ENCODE measurements around the gene BICRA.

Gene BICRA

GRCh38 chr19:47615230-47615629 is 6.3 kb downstream of the BICRA start:
- no peaks in the 10 kb centered on the region for H3K9me3 Mint-ChIP-seq
- H3K4me1 Mint-ChIP-seq: peaks cover 55% of the 10 kb centered on the region
- H3K36me3 Mint-ChIP-seq (ENCODE audit: low read depth): peaks cover 10% of the 10 kb centered on the region
- no peak overlapping the region for H3K4me3 Mint-ChIP-seq
- TF ChIP-seq CTCF (IDR thresholded peaks at IDR 0.05): no peak
- no peak for DNase-seq
- H3K27ac Mint-ChIP-seq: peak overlapping the region; percentile 71
- H3K27me3 Mint-ChIP-seq (ENCODE audit: low read depth, poor library complexity): no peaks in the 10 kb centered on the region

- H3K9me3 Mint-ChIP-seq: no peaks in the 10 kb centered on the region
- peaks cover 55% of the 10 kb centered on the region for H3K4me1 Mint-ChIP-seq
- H3K27ac Mint-ChIP-seq: no peak overlapping the region
- TF ChIP-seq CTCF (IDR thresholded peaks at IDR 0.05): no peak
- H3K36me3 Mint-ChIP-seq (ENCODE audit: low read depth): peaks cover 10% of the 10 kb centered on the region
- H3K4me3 Mint-ChIP-seq: no peak overlapping the region
- H3K27me3 Mint-ChIP-seq (ENCODE audit: low read depth, poor library complexity): no peaks in the 10 kb centered on the region
- no peak for DNase-seq
Measured at GRCh38 chr19:47615714-47616113, 6.8 kb downstream of the BICRA start.

GRCh38 chr19:47618771-47619170 is 9.8 kb downstream of the BICRA start:
- H3K36me3 Mint-ChIP-seq (ENCODE audit: low read depth): peaks cover 12% of the 10 kb centered on the region
- no peaks in the 10 kb centered on the region for H3K9me3 Mint-ChIP-seq
- TF ChIP-seq CTCF (IDR thresholded peaks at IDR 0.05): no peak
- peaks cover 41% of the 10 kb centered on the region for H3K4me1 Mint-ChIP-seq
- no peak for DNase-seq
- H3K27ac Mint-ChIP-seq: peak overlapping the region; percentile 42
- H3K27me3 Mint-ChIP-seq (ENCODE audit: low read depth, poor library complexity): no peaks in the 10 kb centered on the region
- H3K4me3 Mint-ChIP-seq: no peak overlapping the region

- Mint-ChIP-seq H3K4me1 (peaks cover 48% of the 10 kb centered on the region), H3K27ac (peak overlapping the region; percentile 89), H3K4me3 (peak overlapping the region; percentile 12), H3K27me3 (ENCODE audit: low read depth, poor library complexity) (no peaks in the 10 kb centered on the region), H3K36me3 (ENCODE audit: low read depth) (peaks cover 12% of the 10 kb centered on the region), H3K9me3 (no peaks in the 10 kb centered on the region)
- TF ChIP-seq CTCF (IDR thresholded peaks at IDR 0.05): no peak
- no peak for DNase-seq
Measured at GRCh38 chr19:47619763-47620162, 10.8 kb downstream of the BICRA start.

- H3K4me3 Mint-ChIP-seq: no peak overlapping the region
- peaks cover 27% of the 10 kb centered on the region for H3K36me3 Mint-ChIP-seq (ENCODE audit: low read depth)
- H3K9me3 Mint-ChIP-seq: no peaks in the 10 kb centered on the region
- DNase-seq: no peak
- peaks cover 57% of the 10 kb centered on the region for H3K4me1 Mint-ChIP-seq
- H3K27ac Mint-ChIP-seq: peak overlapping the region; percentile 87
- TF ChIP-seq CTCF (IDR thresholded peaks at IDR 0.05): no peak
- H3K27me3 Mint-ChIP-seq (ENCODE audit: low read depth, poor library complexity): no peaks in the 10 kb centered on the region
Measured at GRCh38 chr19:47623151-47623920, 14.4 kb downstream of the BICRA start.

- Mint-ChIP-seq H3K4me3 (no peak overlapping the region), H3K27me3 (ENCODE audit: low read depth, poor library complexity) (no peaks in the 10 kb centered on the region), H3K36me3 (ENCODE audit: low read depth) (peaks cover 33% of the 10 kb centered on the region), H3K9me3 (no peaks in the 10 kb centered on the region), H3K4me1 (peaks cover 50% of the 10 kb centered on the region), H3K27ac (peak overlapping the region; percentile 21)
- TF ChIP-seq CTCF (IDR thresholded peaks at IDR 0.05): no peak
- no peak for DNase-seq
Measured at GRCh38 chr19:47623921-47624391, 15.0 kb downstream of the BICRA start.
